GM23338 (cell line): Measurements from ENCODE around the gene ADGRL3.

ENCODE experiments used
- CREB1 ChIP-seq: fragments of 250-450 bp; sonication (Bioruptor Pico); IDR thresholded peaks from 2 replicates; pipeline ENCODE4 v1.5.0; 2020; ENCODE audit warnings: low read depth, mild to moderate bottlenecking, moderate library complexity
- EZH2 ChIP-seq: fragments of 200-600 bp; sonication (generic); IDR thresholded peaks from one replicate; pipeline ENCODE4 v1.8.0; 2017; ENCODE audit warnings: antibody characterized with exemption, mild to moderate bottlenecking, low read depth; ENCODE audit not compliant: unreplicated experiment
- EZH2phosphoT487 ChIP-seq: fragments of 200-600 bp; sonication (generic); IDR thresholded peaks from one replicate; pipeline ENCODE4 v1.8.1; 2018; ENCODE audit warnings: antibody characterized with exemption; ENCODE audit not compliant: unreplicated experiment
- JUNB ChIP-seq: IDR thresholded peaks from one replicate; pipeline ENCODE4 v1.6.1; 2016; ENCODE audit warnings: antibody characterized with exemption; ENCODE audit not compliant: unreplicated experiment
- NANOG ChIP-seq: IDR thresholded peaks from 2 replicates; pipeline ENCODE4 v1.6.1; 2016; ENCODE audit warnings: antibody characterized with exemption, borderline replicate concordance
- POLR2AphosphoS5 ChIP-seq: IDR thresholded peaks from 2 replicates; pipeline ENCODE4 v1.6.1; 2016; ENCODE audit warnings: antibody characterized with exemption, low read depth
- STAT1 ChIP-seq: IDR thresholded peaks from one replicate; pipeline ENCODE4 v1.6.1; 2016; ENCODE audit warnings: antibody characterized with exemption; ENCODE audit not compliant: unreplicated experiment
- ZNF114 ChIP-seq: fragments of 250-450 bp; sonication (Bioruptor Pico); IDR thresholded peaks from 2 replicates; pipeline ENCODE4 v1.5.0; 2020; ENCODE audit warnings: mild to moderate bottlenecking, moderate library complexity
- ZNF331 ChIP-seq: fragments of 250-450 bp; sonication (Bioruptor Pico); IDR thresholded peaks from 2 replicates; pipeline ENCODE4 v1.5.0; 2020; ENCODE audit warnings: low read depth, mild to moderate bottlenecking, moderate library complexity
- TF ChIP-seq, protein P1 (sequence below), 2 experiments: fragments of 200-600 bp in 1 of 2; sonication (generic) in 1 of 2; conservative IDR thresholded peaks; 2 replicates each; pipeline versions ENCODE4 v1.5.1 to v1.6.1; 2016 to 2017; ENCODE audit warnings: antibody characterized with exemption in 2 of 2, low read depth in 2 of 2, mild to moderate bottlenecking in 2 of 2, moderate library complexity in 1 of 2
- TF ChIP-seq, protein P2 (sequence below): IDR thresholded peaks from one replicate; pipeline ENCODE4 v1.6.1; 2018; ENCODE audit warnings: antibody characterized with exemption; ENCODE audit not compliant: unreplicated experiment
- TF ChIP-seq, protein P3 (sequence below): fragments of 250-450 bp; sonication (Bioruptor Pico); IDR thresholded peaks from 2 replicates; pipeline ENCODE4 v1.5.0; 2020; ENCODE audit warnings: mild to moderate bottlenecking, moderate library complexity

DNA sequence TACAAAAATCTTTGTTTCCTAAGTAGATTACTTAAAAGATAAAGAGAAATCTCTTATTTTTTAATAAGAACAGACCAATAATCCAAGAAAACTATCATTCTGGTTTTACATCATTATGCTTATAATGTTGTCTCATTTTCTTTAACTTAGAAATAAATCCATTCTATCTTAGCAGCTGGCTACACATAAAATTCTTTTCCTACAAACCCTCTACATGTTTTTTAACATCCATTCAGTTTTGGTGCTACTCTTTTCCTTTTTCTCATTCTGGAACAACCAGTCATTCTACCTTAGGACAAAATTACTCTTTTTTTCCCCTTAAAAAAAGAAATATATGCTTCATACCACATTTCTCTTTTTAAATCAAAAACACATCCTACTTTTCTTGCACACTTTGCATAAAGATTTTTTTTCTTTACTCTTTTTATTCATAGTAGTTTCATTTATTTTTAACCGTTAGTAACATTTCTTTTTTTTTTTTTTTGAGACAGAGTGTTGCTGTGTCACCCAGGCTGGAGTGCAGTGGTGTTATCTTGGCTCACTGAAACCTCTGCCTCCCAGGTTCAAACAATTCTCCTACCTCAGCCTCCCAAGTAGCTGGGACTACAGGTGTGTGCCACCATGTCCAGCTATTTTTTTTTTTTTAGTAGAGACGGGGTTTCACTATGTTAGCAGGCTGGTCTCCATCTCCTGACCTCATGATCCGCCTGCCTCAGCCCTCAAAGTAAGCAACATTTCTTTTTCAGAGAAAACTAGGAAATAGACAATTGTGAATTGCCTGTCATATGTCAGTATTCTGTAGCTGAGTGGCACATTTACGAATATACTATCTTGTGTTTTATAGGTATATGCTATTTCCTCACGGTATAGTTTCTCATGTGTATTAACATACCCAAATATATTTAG lies 562.8 kb downstream of the ADGRL3 start:
- TF ChIP-seq, protein P1, sequence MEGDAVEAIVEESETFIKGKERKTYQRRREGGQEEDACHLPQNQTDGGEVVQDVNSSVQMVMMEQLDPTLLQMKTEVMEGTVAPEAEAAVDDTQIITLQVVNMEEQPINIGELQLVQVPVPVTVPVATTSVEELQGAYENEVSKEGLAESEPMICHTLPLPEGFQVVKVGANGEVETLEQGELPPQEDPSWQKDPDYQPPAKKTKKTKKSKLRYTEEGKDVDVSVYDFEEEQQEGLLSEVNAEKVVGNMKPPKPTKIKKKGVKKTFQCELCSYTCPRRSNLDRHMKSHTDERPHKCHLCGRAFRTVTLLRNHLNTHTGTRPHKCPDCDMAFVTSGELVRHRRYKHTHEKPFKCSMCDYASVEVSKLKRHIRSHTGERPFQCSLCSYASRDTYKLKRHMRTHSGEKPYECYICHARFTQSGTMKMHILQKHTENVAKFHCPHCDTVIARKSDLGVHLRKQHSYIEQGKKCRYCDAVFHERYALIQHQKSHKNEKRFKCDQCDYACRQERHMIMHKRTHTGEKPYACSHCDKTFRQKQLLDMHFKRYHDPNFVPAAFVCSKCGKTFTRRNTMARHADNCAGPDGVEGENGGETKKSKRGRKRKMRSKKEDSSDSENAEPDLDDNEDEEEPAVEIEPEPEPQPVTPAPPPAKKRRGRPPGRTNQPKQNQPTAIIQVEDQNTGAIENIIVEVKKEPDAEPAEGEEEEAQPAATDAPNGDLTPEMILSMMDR (conservative IDR thresholded peaks at IDR 0.05; ENCODE audit: low read depth in 2 of 2) = no peak
- TF ChIP-seq POLR2AphosphoS5 = no peak; the same call in 1 of the 2 replicates
- TF ChIP-seq EZH2 = no peak
- TF ChIP-seq, protein P2, sequence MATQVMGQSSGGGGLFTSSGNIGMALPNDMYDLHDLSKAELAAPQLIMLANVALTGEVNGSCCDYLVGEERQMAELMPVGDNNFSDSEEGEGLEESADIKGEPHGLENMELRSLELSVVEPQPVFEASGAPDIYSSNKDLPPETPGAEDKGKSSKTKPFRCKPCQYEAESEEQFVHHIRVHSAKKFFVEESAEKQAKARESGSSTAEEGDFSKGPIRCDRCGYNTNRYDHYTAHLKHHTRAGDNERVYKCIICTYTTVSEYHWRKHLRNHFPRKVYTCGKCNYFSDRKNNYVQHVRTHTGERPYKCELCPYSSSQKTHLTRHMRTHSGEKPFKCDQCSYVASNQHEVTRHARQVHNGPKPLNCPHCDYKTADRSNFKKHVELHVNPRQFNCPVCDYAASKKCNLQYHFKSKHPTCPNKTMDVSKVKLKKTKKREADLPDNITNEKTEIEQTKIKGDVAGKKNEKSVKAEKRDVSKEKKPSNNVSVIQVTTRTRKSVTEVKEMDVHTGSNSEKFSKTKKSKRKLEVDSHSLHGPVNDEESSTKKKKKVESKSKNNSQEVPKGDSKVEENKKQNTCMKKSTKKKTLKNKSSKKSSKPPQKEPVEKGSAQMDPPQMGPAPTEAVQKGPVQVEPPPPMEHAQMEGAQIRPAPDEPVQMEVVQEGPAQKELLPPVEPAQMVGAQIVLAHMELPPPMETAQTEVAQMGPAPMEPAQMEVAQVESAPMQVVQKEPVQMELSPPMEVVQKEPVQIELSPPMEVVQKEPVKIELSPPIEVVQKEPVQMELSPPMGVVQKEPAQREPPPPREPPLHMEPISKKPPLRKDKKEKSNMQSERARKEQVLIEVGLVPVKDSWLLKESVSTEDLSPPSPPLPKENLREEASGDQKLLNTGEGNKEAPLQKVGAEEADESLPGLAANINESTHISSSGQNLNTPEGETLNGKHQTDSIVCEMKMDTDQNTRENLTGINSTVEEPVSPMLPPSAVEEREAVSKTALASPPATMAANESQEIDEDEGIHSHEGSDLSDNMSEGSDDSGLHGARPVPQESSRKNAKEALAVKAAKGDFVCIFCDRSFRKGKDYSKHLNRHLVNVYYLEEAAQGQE = no peak
- TF ChIP-seq ZNF114 (CRISPR knock-in tag) = no peak
- TF ChIP-seq STAT1 = no peak
- TF ChIP-seq EZH2phosphoT487 = no peak
- TF ChIP-seq NANOG = no peak
- TF ChIP-seq JUNB = no peak
- no peak for TF ChIP-seq ZNF331 (CRISPR knock-in tag)
- TF ChIP-seq, protein P3, sequence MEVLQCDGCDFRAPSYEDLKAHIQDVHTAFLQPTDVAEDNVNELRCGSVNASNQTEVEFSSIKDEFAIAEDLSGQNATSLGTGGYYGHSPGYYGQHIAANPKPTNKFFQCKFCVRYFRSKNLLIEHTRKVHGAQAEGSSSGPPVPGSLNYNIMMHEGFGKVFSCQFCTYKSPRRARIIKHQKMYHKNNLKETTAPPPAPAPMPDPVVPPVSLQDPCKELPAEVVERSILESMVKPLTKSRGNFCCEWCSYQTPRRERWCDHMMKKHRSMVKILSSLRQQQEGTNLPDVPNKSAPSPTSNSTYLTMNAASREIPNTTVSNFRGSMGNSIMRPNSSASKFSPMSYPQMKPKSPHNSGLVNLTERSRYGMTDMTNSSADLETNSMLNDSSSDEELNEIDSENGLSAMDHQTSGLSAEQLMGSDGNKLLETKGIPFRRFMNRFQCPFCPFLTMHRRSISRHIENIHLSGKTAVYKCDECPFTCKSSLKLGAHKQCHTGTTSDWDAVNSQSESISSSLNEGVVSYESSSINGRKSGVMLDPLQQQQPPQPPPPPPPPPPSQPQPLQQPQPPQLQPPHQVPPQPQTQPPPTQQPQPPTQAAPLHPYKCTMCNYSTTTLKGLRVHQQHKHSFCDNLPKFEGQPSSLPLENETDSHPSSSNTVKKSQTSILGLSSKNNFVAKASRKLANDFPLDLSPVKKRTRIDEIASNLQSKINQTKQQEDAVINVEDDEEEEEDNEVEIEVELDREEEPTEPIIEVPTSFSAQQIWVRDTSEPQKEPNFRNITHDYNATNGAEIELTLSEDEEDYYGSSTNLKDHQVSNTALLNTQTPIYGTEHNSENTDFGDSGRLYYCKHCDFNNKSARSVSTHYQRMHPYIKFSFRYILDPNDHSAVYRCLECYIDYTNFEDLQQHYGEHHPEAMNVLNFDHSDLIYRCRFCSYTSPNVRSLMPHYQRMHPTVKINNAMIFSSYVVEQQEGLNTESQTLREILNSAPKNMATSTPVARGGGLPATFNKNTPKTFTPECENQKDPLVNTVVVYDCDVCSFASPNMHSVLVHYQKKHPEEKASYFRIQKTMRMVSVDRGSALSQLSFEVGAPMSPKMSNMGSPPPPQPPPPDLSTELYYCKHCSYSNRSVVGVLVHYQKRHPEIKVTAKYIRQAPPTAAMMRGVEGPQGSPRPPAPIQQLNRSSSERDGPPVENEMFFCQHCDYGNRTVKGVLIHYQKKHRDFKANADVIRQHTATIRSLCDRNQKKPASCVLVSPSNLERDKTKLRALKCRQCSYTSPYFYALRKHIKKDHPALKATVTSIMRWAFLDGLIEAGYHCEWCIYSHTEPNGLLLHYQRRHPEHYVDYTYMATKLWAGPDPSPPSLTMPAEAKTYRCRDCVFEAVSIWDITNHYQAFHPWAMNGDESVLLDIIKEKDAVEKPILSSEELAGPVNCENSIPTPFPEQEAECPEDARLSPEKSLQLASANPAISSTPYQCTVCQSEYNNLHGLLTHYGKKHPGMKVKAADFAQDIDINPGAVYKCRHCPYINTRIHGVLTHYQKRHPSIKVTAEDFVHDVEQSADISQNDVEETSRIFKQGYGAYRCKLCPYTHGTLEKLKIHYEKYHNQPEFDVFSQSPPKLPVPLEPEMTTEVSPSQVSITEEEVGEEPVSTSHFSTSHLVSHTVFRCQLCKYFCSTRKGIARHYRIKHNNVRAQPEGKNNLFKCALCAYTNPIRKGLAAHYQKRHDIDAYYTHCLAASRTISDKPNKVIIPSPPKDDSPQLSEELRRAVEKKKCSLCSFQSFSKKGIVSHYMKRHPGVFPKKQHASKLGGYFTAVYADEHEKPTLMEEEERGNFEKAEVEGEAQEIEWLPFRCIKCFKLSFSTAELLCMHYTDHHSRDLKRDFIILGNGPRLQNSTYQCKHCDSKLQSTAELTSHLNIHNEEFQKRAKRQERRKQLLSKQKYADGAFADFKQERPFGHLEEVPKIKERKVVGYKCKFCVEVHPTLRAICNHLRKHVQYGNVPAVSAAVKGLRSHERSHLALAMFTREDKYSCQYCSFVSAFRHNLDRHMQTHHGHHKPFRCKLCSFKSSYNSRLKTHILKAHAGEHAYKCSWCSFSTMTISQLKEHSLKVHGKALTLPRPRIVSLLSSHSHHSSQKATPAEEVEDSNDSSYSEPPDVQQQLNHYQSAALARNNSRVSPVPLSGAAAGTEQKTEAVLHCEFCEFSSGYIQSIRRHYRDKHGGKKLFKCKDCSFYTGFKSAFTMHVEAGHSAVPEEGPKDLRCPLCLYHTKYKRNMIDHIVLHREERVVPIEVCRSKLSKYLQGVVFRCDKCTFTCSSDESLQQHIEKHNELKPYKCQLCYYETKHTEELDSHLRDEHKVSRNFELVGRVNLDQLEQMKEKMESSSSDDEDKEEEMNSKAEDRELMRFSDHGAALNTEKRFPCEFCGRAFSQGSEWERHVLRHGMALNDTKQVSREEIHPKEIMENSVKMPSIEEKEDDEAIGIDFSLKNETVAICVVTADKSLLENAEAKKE (CRISPR knock-in tag) = no peak
- TF ChIP-seq CREB1 (CRISPR knock-in tag) = no peak
